GM12873 (cell line): ENCODE data around the gene PLD1.

Experiments
- CTCF ChIP-seq: IDR thresholded peaks from 2 replicates; pipeline ENCODE4 v1.5.1; 2012; ENCODE audit warnings: low read depth, mild to moderate bottlenecking, moderate library complexity, low read length, control low read depth; ENCODE audit not compliant: insufficient read depth; ENCODE audit errors: missing control alignments

Gene PLD1

GRCh38 chr3:171632766-171633165 lies 177.5 kb downstream of the PLD1 start:
- TF ChIP-seq CTCF = no peak

- TF ChIP-seq CTCF = no peak
Measured at GRCh38 chr3:171622126-171622525, 188.2 kb downstream of the PLD1 start.

GRCh38 chr3:171620825-171621434 lies 189.4 kb downstream of the PLD1 start:
- no peak for TF ChIP-seq CTCF

- TF ChIP-seq CTCF = no peak
Measured at GRCh38 chr3:171616798-171617197, 193.5 kb downstream of the PLD1 start.

GRCh38 chr3:171615686-171616085 lies 194.6 kb downstream of the PLD1 start:
- no peak for TF ChIP-seq CTCF

GRCh38 chr3:171615281-171615680 lies 195.0 kb downstream of the PLD1 start:
- TF ChIP-seq CTCF = no peak

GRCh38 chr3:171614318-171614921 lies 195.9 kb downstream of the PLD1 start:
- TF ChIP-seq CTCF = peak; percentile 63
